A673 (cell line): ENCODE measurements around the gene KRT72. TPM values are rescaled to one million over a fixed set of nuclear protein-coding genes. Genes with fewer than 3 reads are reported as not detected.

Experiments used
- BruUV-seq: library from RNA; stranded (reverse); fragments of 400-500 nt; replicated peaks from 2 replicates; lab custom pipeline; 2021; lab: Mats Ljungman, UMichigan
- CTCF ChIA-PET: fragments of 300-600 bp; sonication (Branson Sonifier 250); formaldehyde crosslinking; loops from one replicate; lab custom pipeline; 2022; ENCODE audit warnings: antibody characterized with exemption; lab: Charles Lee
- POLR2A ChIA-PET: fragments of 300-600 bp; sonication (Branson Sonifier 250); formaldehyde crosslinking; loops from one replicate; lab custom pipeline; 2022; ENCODE audit warnings: antibody characterized with exemption; ENCODE audit not compliant: low non-redundant PET; lab: Charles Lee
- DNase-seq: peaks from one replicate; pipeline ENCODE4 v3.0.0-alpha.2; 2015; ENCODE audit warnings: low spot score
- H3K27ac ChIP-seq: fragments of 200-600 bp; sonication (generic); 2 replicates; pipeline ENCODE4 v1.5.1; 2016; ENCODE audit warnings: mixed run types, low read depth, mild to moderate bottlenecking, mixed read lengths, antibody characterized with exemption, low read length; ENCODE audit not compliant: poor library complexity, severe bottlenecking
- H3K27me3 ChIP-seq: fragments of 200-600 bp; sonication (generic); replicated peaks from 2 replicates; pipeline ENCODE4 v1.6.1; 2017; ENCODE audit warnings: mixed run types, low read depth, mild to moderate bottlenecking, mixed read lengths, antibody characterized with exemption, low read length; ENCODE audit not compliant: insufficient read depth, poor library complexity
- H3K36me3 ChIP-seq: fragments of 200-600 bp; sonication (generic); 2 replicates; pipeline ENCODE4 v1.6.1; 2016; ENCODE audit warnings: mixed run types, mild to moderate bottlenecking, mixed read lengths, antibody characterized with exemption, low read length; ENCODE audit not compliant: insufficient read depth, poor library complexity, severe bottlenecking
- H3K4me1 ChIP-seq: fragments of 200-600 bp; sonication (generic); 2 replicates; pipeline ENCODE4 v1.6.1; 2017; ENCODE audit warnings: mixed run types, mild to moderate bottlenecking, mixed read lengths, antibody characterized with exemption, low read length; ENCODE audit not compliant: insufficient read depth, poor library complexity, severe bottlenecking
- H3K4me3 ChIP-seq: fragments of 200-600 bp; sonication (generic); 2 replicates; pipeline ENCODE4 v1.5.1; 2016; ENCODE audit warnings: low read depth, mixed run types, mild to moderate bottlenecking, mixed read lengths, low read length; ENCODE audit not compliant: poor library complexity, severe bottlenecking
- H3K9me3 ChIP-seq: fragments of 200-600 bp; sonication (generic); 2 replicates; pipeline ENCODE4 v1.6.1; 2016; ENCODE audit warnings: mixed run types, low read depth, mild to moderate bottlenecking, mixed read lengths, antibody characterized with exemption, low read length; ENCODE audit not compliant: poor library complexity, severe bottlenecking
- CTCF ChIP-seq: fragments of 300-800, 200-600 bp; sonication (generic); conservative IDR thresholded peaks from 2 replicates; pipeline ENCODE4 v1.5.1; 2017; ENCODE audit warnings: low read depth, mild to moderate bottlenecking, antibody characterized with exemption, low read length, moderate library complexity, mixed read lengths
- EZH2 ChIP-seq: fragments of 200-600 bp; sonication (generic); IDR thresholded peaks from 2 replicates; pipeline ENCODE4 v1.6.1; 2017; ENCODE audit warnings: borderline replicate concordance, low read depth, mild to moderate bottlenecking, mixed read lengths, antibody characterized with exemption, low read length; ENCODE audit not compliant: poor library complexity, severe bottlenecking
- intact Hi-C: fragments of 100-400 bp; cut with micrococcal nuclease; formaldehyde crosslinking; loops from one replicate; pipeline ENCODE4 v1.10.0; 2022; ENCODE audit not compliant: unreplicated experiment
- total RNA-seq: library from RNA; stranded (reverse); gene quantifications from 2 replicates; pipeline ENCODE4 v1.2.3, GENCODE V29; 2021

The KRT72 gene
- total RNA-seq, 1 experiment from 2014 or later = not detected

- H3K4me1 ChIP-seq = peaks cover 6% of the 10 kb centered on the region
- H3K4me3 ChIP-seq = no peak overlapping the region
- no peaks in the 10 kb centered on the region for H3K9me3 ChIP-seq
- CTCF ChIA-PET = no interaction called here
- no peaks in the 10 kb centered on the region for H3K36me3 ChIP-seq
- POLR2A ChIA-PET = no interaction called here
- no peak overlapping the region for H3K27ac ChIP-seq
- no TSS peak for BruUV-seq
- no peak for TF ChIP-seq EZH2
- no peak for TF ChIP-seq CTCF
- H3K27me3 ChIP-seq = peaks cover 36% of the 10 kb centered on the region
- intact Hi-C loops = no loop called here
- DNase-seq = no peak
Observed at GRCh38 chr12:52603314-52603713, 2.1 kb upstream of the KRT72 start.

- no peak for TF ChIP-seq CTCF
- no peak for TF ChIP-seq EZH2
- intact Hi-C loops = no loop called here
- Histone ChIP-seq H3K9me3 (no peaks in the 10 kb centered on the region), H3K27ac (no peak overlapping the region), H3K4me1 (peaks cover 6% of the 10 kb centered on the region), H3K27me3 (peaks cover 36% of the 10 kb centered on the region), H3K4me3 (no peak overlapping the region), H3K36me3 (no peaks in the 10 kb centered on the region)
- CTCF ChIA-PET = no interaction called here
- POLR2A ChIA-PET = interaction anchor here (0.6 kb wide), 1 partner anchor 338 kb away, joined by 3 read pairs; no protein-coding TSS in a partner anchor
- no peak for DNase-seq
- no TSS peak for BruUV-seq
Observed at GRCh38 chr12:52602552-52602951, 1.3 kb upstream of the KRT72 start.

- Histone ChIP-seq H3K27me3 (peaks cover 36% of the 10 kb centered on the region), H3K36me3 (no peaks in the 10 kb centered on the region), H3K9me3 (no peaks in the 10 kb centered on the region), H3K4me1 (peaks cover 6% of the 10 kb centered on the region), H3K27ac (no peak overlapping the region), H3K4me3 (no peak overlapping the region)
- ChIA-PET POLR2A (no interaction called here), CTCF (no interaction called here)
- intact Hi-C loops = no loop called here
- no TSS peak for BruUV-seq
- DNase-seq = no peak
- TF ChIP-seq EZH2 (no peak), CTCF (no peak)
Observed at GRCh38 chr12:52601671-52602070, 408 bp upstream of the KRT72 start.
